Fibroblast of skin of right biceps (primary cell): ENCODE data around the gene LRMDA.
A peak's percentile ranks its signal among the peaks of the same experiment; 100 is the strongest.

Experiments
- DNase-seq: peaks from one replicate; pipeline ENCODE4 v3.0.0-alpha.2; 2013

The LRMDA gene

GRCh38 chr10:75887992-75888680 is 456.7 kb downstream of the LRMDA start:
- no peak for DNase-seq

- no peak for DNase-seq
Observed at GRCh38 chr10:75889051-75889450, 457.6 kb downstream of the LRMDA start.

GRCh38 chr10:75894761-75895160 is 463.3 kb downstream of the LRMDA start:
- DNase-seq: no peak

GRCh38 chr10:75895259-75895658 is 463.8 kb downstream of the LRMDA start:
- DNase-seq: no peak

- no peak for DNase-seq
Observed at GRCh38 chr10:75899816-75900390, 468.5 kb downstream of the LRMDA start.

GRCh38 chr10:75902816-75903215 is 471.4 kb downstream of the LRMDA start:
- DNase-seq: no peak

GRCh38 chr10:75904499-75905283 is 473.3 kb downstream of the LRMDA start:
- no peak for DNase-seq

- DNase-seq: no peak
Observed at GRCh38 chr10:75905490-75905889, 474.1 kb downstream of the LRMDA start.

- DNase-seq: peak; percentile 36
Observed at GRCh38 chr10:75910032-75910431, 478.6 kb downstream of the LRMDA start.

GRCh38 chr10:75911426-75911825 is 480.0 kb downstream of the LRMDA start:
- peak; percentile 10 for DNase-seq

GRCh38 chr10:75916906-75917305 is 485.5 kb downstream of the LRMDA start:
- no peak for DNase-seq

- no peak for DNase-seq
Observed at GRCh38 chr10:75919913-75920312, 488.5 kb downstream of the LRMDA start.

- DNase-seq: no peak
Observed at GRCh38 chr10:75922435-75922834, 491.0 kb downstream of the LRMDA start.

- no peak for DNase-seq
Observed at GRCh38 chr10:75924309-75924902, 493.0 kb downstream of the LRMDA start.

- DNase-seq: no peak
Observed at GRCh38 chr10:75925999-75926398, 494.6 kb downstream of the LRMDA start.

GRCh38 chr10:75926763-75927162 is 495.3 kb downstream of the LRMDA start:
- no peak for DNase-seq

GRCh38 chr10:75928231-75928630 is 496.8 kb downstream of the LRMDA start:
- DNase-seq: no peak

- DNase-seq: no peak
Observed at GRCh38 chr10:75929630-75930161, 498.3 kb downstream of the LRMDA start.

- DNase-seq: no peak
Observed at GRCh38 chr10:75932921-75933320, 501.5 kb downstream of the LRMDA start.

GRCh38 chr10:75935240-75935639 is 503.8 kb downstream of the LRMDA start:
- no peak for DNase-seq

GRCh38 chr10:75935650-75936400 is 504.4 kb downstream of the LRMDA start:
- DNase-seq: no peak

GRCh38 chr10:75936841-75937240 is 505.4 kb downstream of the LRMDA start:
- DNase-seq: no peak

GRCh38 chr10:75937823-75938222 is 506.4 kb downstream of the LRMDA start:
- DNase-seq: no peak
